ENCODE data around the gene HIPK3.
A peak's percentile ranks its signal among the peaks of the same experiment; 100 is the strongest.
"Not testable (repeated sequence)": the region's sequence is repeated elsewhere in the genome, so short reads cannot be mapped to it uniquely, and the experiment has no call there.

HIPK3 gene

GRCh38 chr11:33281758-33282157, 24.6 kb downstream of the HIPK3 start:
- Histone ChIP-seq H3K4me3 (ENCODE audit: low read length) (no peak overlapping the region), H3K4me1 (ENCODE audit: control insufficient read depth, insufficient read depth, low read length) (peaks cover 6% of the 10 kb centered on the region), H3K9me3 (ENCODE audit: control insufficient read depth, low read length) (no peaks in the 10 kb centered on the region), H3K9ac (ENCODE audit: low read length) (no peak overlapping the region), H3K27me3 (replicated peaks; ENCODE audit: control insufficient read depth, insufficient read depth, low read length) (no peaks in the 10 kb centered on the region), H3K36me3 (ENCODE audit: control insufficient read depth, insufficient read depth, low read length, severe bottlenecking) (peaks cover 4% of the 10 kb centered on the region)
- DNase-seq (ENCODE audit: low read depth): no peak

- H3K9ac ChIP-seq (ENCODE audit: low read length): no peak overlapping the region
- H3K4me1 ChIP-seq (ENCODE audit: control insufficient read depth, insufficient read depth, low read length): no peaks in the 10 kb centered on the region
- H3K27me3 ChIP-seq (replicated peaks; ENCODE audit: control insufficient read depth, insufficient read depth, low read length): no peaks in the 10 kb centered on the region
- no peak for DNase-seq (ENCODE audit: low read depth)
- peaks cover 26% of the 10 kb centered on the region for H3K36me3 ChIP-seq (ENCODE audit: control insufficient read depth, insufficient read depth, low read length, severe bottlenecking)
- H3K9me3 ChIP-seq (ENCODE audit: control insufficient read depth, low read length): no peaks in the 10 kb centered on the region
- H3K4me3 ChIP-seq (ENCODE audit: low read length): no peak overlapping the region
Observed at GRCh38 chr11:33284818-33285217, 27.6 kb downstream of the HIPK3 start.

- DNase-seq (ENCODE audit: low read depth): no peak
- no peaks in the 10 kb centered on the region for H3K27me3 ChIP-seq (replicated peaks; ENCODE audit: control insufficient read depth, insufficient read depth, low read length)
Observed at GRCh38 chr11:33290319-33290718, 33.1 kb downstream of the HIPK3 start.

GRCh38 chr11:33291004-33291777, 34.0 kb downstream of the HIPK3 start:
- no peaks in the 10 kb centered on the region for H3K9me3 ChIP-seq (ENCODE audit: control insufficient read depth, low read length)
- H3K36me3 ChIP-seq (ENCODE audit: control insufficient read depth, insufficient read depth, low read length, severe bottlenecking): peaks cover 44% of the 10 kb centered on the region
- no peak for DNase-seq (ENCODE audit: low read depth)
- H3K4me3 ChIP-seq (ENCODE audit: low read length): peak overlapping the region; percentile 5
- no peaks in the 10 kb centered on the region for H3K27me3 ChIP-seq (replicated peaks; ENCODE audit: control insufficient read depth, insufficient read depth, low read length)
- H3K4me1 ChIP-seq (ENCODE audit: control insufficient read depth, insufficient read depth, low read length): peaks cover 16% of the 10 kb centered on the region
- no peak overlapping the region for H3K9ac ChIP-seq (ENCODE audit: low read length)

More at GRCh38 chr11:33290319-33290718, 33.1 kb downstream of the HIPK3 start:
- no peak overlapping the region for H3K9ac ChIP-seq (ENCODE audit: low read length)
- peaks cover 37% of the 10 kb centered on the region for H3K36me3 ChIP-seq (ENCODE audit: control insufficient read depth, insufficient read depth, low read length, severe bottlenecking)
- peaks cover 16% of the 10 kb centered on the region for H3K4me1 ChIP-seq (ENCODE audit: control insufficient read depth, insufficient read depth, low read length)
- no peaks in the 10 kb centered on the region for H3K9me3 ChIP-seq (ENCODE audit: control insufficient read depth, low read length)
- H3K4me3 ChIP-seq (ENCODE audit: low read length): no peak overlapping the region

GRCh38 chr11:33292311-33292710, 35.1 kb downstream of the HIPK3 start:
- Histone ChIP-seq H3K9ac (ENCODE audit: low read length) (no peak overlapping the region), H3K4me3 (ENCODE audit: low read length) (no peak overlapping the region), H3K27me3 (replicated peaks; ENCODE audit: control insufficient read depth, insufficient read depth, low read length) (no peaks in the 10 kb centered on the region), H3K4me1 (ENCODE audit: control insufficient read depth, insufficient read depth, low read length) (peaks cover 18% of the 10 kb centered on the region), H3K9me3 (ENCODE audit: control insufficient read depth, low read length) (no peaks in the 10 kb centered on the region), H3K36me3 (ENCODE audit: control insufficient read depth, insufficient read depth, low read length, severe bottlenecking) (peaks cover 37% of the 10 kb centered on the region)
- no peak for DNase-seq (ENCODE audit: low read depth)

- Histone ChIP-seq H3K27me3 (replicated peaks; ENCODE audit: control insufficient read depth, insufficient read depth, low read length) (no peaks in the 10 kb centered on the region), H3K36me3 (ENCODE audit: control insufficient read depth, insufficient read depth, low read length, severe bottlenecking) (peaks cover 29% of the 10 kb centered on the region), H3K9ac (ENCODE audit: low read length) (no peak overlapping the region), H3K9me3 (ENCODE audit: control insufficient read depth, low read length) (no peaks in the 10 kb centered on the region), H3K4me1 (ENCODE audit: control insufficient read depth, insufficient read depth, low read length) (peaks cover 20% of the 10 kb centered on the region), H3K4me3 (ENCODE audit: low read length) (no peak overlapping the region)
- no peak for DNase-seq (ENCODE audit: low read depth)
Observed at GRCh38 chr11:33294224-33294623, 37.0 kb downstream of the HIPK3 start.

- H3K4me3 ChIP-seq (ENCODE audit: low read length): no peak overlapping the region
- no peak overlapping the region for H3K9ac ChIP-seq (ENCODE audit: low read length)
- no peak for DNase-seq (ENCODE audit: low read depth)
- H3K9me3 ChIP-seq (ENCODE audit: control insufficient read depth, low read length): no peaks in the 10 kb centered on the region
- H3K36me3 ChIP-seq (ENCODE audit: control insufficient read depth, insufficient read depth, low read length, severe bottlenecking): peaks cover 29% of the 10 kb centered on the region
- H3K4me1 ChIP-seq (ENCODE audit: control insufficient read depth, insufficient read depth, low read length): peaks cover 20% of the 10 kb centered on the region
- no peaks in the 10 kb centered on the region for H3K27me3 ChIP-seq (replicated peaks; ENCODE audit: control insufficient read depth, insufficient read depth, low read length)
Observed at GRCh38 chr11:33294797-33295196, 37.6 kb downstream of the HIPK3 start.

GRCh38 chr11:33296695-33297094, 39.5 kb downstream of the HIPK3 start:
- peaks cover 27% of the 10 kb centered on the region for H3K36me3 ChIP-seq (ENCODE audit: control insufficient read depth, insufficient read depth, low read length, severe bottlenecking)
- DNase-seq (ENCODE audit: low read depth): no peak
- peaks cover 8% of the 10 kb centered on the region for H3K4me1 ChIP-seq (ENCODE audit: control insufficient read depth, insufficient read depth, low read length)
- no peaks in the 10 kb centered on the region for H3K9me3 ChIP-seq (ENCODE audit: control insufficient read depth, low read length)
- no peak overlapping the region for H3K4me3 ChIP-seq (ENCODE audit: low read length)
- no peak overlapping the region for H3K9ac ChIP-seq (ENCODE audit: low read length)
- no peaks in the 10 kb centered on the region for H3K27me3 ChIP-seq (replicated peaks; ENCODE audit: control insufficient read depth, insufficient read depth, low read length)

GRCh38 chr11:33303541-33303940, 46.4 kb downstream of the HIPK3 start:
- no peak for DNase-seq (ENCODE audit: low read depth)
- Histone ChIP-seq H3K36me3 (ENCODE audit: control insufficient read depth, insufficient read depth, low read length, severe bottlenecking) (peaks cover 3% of the 10 kb centered on the region), H3K4me1 (ENCODE audit: control insufficient read depth, insufficient read depth, low read length) (peaks cover 20% of the 10 kb centered on the region), H3K27me3 (replicated peaks; ENCODE audit: control insufficient read depth, insufficient read depth, low read length) (no peaks in the 10 kb centered on the region), H3K4me3 (ENCODE audit: low read length) (no peak overlapping the region), H3K9ac (ENCODE audit: low read length) (no peak overlapping the region), H3K9me3 (ENCODE audit: control insufficient read depth, low read length) (no peaks in the 10 kb centered on the region)

- not testable (repeated sequence) for H3K36me3 ChIP-seq (ENCODE audit: control insufficient read depth, insufficient read depth, low read length, severe bottlenecking); H3K9me3 ChIP-seq (ENCODE audit: control insufficient read depth, low read length); H3K9ac ChIP-seq (ENCODE audit: low read length); H3K27me3 ChIP-seq (replicated peaks; ENCODE audit: control insufficient read depth, insufficient read depth, low read length); DNase-seq (ENCODE audit: low read depth); H3K4me3 ChIP-seq (ENCODE audit: low read length)
- peaks cover 22% of the 10 kb centered on the region for H3K4me1 ChIP-seq (ENCODE audit: control insufficient read depth, insufficient read depth, low read length)
Observed at GRCh38 chr11:33306821-33307220, 49.6 kb downstream of the HIPK3 start.

GRCh38 chr11:33307984-33308383, 50.8 kb downstream of the HIPK3 start:
- H3K36me3 ChIP-seq (ENCODE audit: control insufficient read depth, insufficient read depth, low read length, severe bottlenecking): no peaks in the 10 kb centered on the region
- H3K27me3 ChIP-seq (replicated peaks; ENCODE audit: control insufficient read depth, insufficient read depth, low read length): no peaks in the 10 kb centered on the region
- no peak overlapping the region for H3K9ac ChIP-seq (ENCODE audit: low read length)
- H3K9me3 ChIP-seq (ENCODE audit: control insufficient read depth, low read length): no peaks in the 10 kb centered on the region
- H3K4me3 ChIP-seq (ENCODE audit: low read length): no peak overlapping the region
- peak; percentile 41 for DNase-seq (ENCODE audit: low read depth)
- H3K4me1 ChIP-seq (ENCODE audit: control insufficient read depth, insufficient read depth, low read length): peaks cover 23% of the 10 kb centered on the region

- Histone ChIP-seq H3K9ac (ENCODE audit: low read length) (no peak overlapping the region), H3K9me3 (ENCODE audit: control insufficient read depth, low read length) (no peaks in the 10 kb centered on the region), H3K4me3 (ENCODE audit: low read length) (no peak overlapping the region), H3K4me1 (ENCODE audit: control insufficient read depth, insufficient read depth, low read length) (peaks cover 23% of the 10 kb centered on the region), H3K27me3 (replicated peaks; ENCODE audit: control insufficient read depth, insufficient read depth, low read length) (no peaks in the 10 kb centered on the region), H3K36me3 (ENCODE audit: control insufficient read depth, insufficient read depth, low read length, severe bottlenecking) (no peaks in the 10 kb centered on the region)
- no peak for DNase-seq (ENCODE audit: low read depth)
Observed at GRCh38 chr11:33309118-33309517, 51.9 kb downstream of the HIPK3 start.

All from adipocyte (in vitro differentiated cells).